Measurements from ENCODE around the gene LBR.

DNA sequence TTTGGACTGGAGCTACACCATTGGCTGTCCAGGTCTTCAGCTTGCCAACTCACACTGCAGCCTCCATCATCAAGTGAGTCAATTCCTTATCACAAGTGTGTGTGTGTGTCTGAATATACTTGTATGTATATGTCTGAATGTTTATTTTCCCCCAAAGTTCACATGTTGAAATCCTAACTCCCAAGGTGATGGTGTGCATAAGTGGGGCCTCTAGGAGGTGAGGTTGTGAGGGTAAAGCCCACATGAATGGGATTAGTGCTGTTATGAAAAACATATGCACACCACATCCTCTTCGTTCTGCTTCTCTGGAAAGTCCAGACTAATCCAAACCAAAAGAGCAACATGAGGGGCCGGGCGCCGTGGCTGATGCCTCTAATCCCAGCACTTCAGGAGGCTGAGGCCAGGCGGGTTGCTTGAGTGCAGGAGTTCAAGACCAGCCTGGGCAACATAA is 48.7 kb upstream of the LBR start:
- no peak for TF ChIP-seq POLR2A (IDR thresholded peaks at IDR 0.05)
- TF ChIP-seq, protein P1, sequence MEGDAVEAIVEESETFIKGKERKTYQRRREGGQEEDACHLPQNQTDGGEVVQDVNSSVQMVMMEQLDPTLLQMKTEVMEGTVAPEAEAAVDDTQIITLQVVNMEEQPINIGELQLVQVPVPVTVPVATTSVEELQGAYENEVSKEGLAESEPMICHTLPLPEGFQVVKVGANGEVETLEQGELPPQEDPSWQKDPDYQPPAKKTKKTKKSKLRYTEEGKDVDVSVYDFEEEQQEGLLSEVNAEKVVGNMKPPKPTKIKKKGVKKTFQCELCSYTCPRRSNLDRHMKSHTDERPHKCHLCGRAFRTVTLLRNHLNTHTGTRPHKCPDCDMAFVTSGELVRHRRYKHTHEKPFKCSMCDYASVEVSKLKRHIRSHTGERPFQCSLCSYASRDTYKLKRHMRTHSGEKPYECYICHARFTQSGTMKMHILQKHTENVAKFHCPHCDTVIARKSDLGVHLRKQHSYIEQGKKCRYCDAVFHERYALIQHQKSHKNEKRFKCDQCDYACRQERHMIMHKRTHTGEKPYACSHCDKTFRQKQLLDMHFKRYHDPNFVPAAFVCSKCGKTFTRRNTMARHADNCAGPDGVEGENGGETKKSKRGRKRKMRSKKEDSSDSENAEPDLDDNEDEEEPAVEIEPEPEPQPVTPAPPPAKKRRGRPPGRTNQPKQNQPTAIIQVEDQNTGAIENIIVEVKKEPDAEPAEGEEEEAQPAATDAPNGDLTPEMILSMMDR (IDR thresholded peaks at IDR 0.05), result no peak
